ENCODE data around the gene PAN2. TPM values are rescaled to one million over a fixed set of nuclear protein-coding genes. Genes with fewer than 3 reads are reported as not detected.

The PAN2 gene, protein sequence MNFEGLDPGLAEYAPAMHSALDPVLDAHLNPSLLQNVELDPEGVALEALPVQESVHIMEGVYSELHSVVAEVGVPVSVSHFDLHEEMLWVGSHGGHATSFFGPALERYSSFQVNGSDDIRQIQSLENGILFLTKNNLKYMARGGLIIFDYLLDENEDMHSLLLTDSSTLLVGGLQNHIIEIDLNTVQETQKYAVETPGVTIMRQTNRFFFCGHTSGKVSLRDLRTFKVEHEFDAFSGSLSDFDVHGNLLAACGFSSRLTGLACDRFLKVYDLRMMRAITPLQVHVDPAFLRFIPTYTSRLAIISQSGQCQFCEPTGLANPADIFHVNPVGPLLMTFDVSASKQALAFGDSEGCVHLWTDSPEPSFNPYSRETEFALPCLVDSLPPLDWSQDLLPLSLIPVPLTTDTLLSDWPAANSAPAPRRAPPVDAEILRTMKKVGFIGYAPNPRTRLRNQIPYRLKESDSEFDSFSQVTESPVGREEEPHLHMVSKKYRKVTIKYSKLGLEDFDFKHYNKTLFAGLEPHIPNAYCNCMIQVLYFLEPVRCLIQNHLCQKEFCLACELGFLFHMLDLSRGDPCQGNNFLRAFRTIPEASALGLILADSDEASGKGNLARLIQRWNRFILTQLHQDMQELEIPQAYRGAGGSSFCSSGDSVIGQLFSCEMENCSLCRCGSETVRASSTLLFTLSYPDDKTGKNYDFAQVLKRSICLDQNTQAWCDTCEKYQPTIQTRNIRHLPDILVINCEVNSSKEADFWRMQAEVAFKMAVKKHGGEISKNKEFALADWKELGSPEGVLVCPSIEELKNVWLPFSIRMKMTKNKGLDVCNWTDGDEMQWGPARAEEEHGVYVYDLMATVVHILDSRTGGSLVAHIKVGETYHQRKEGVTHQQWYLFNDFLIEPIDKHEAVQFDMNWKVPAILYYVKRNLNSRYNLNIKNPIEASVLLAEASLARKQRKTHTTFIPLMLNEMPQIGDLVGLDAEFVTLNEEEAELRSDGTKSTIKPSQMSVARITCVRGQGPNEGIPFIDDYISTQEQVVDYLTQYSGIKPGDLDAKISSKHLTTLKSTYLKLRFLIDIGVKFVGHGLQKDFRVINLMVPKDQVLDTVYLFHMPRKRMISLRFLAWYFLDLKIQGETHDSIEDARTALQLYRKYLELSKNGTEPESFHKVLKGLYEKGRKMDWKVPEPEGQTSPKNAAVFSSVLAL
- 61.1 TPM for total RNA-seq

DNA sequence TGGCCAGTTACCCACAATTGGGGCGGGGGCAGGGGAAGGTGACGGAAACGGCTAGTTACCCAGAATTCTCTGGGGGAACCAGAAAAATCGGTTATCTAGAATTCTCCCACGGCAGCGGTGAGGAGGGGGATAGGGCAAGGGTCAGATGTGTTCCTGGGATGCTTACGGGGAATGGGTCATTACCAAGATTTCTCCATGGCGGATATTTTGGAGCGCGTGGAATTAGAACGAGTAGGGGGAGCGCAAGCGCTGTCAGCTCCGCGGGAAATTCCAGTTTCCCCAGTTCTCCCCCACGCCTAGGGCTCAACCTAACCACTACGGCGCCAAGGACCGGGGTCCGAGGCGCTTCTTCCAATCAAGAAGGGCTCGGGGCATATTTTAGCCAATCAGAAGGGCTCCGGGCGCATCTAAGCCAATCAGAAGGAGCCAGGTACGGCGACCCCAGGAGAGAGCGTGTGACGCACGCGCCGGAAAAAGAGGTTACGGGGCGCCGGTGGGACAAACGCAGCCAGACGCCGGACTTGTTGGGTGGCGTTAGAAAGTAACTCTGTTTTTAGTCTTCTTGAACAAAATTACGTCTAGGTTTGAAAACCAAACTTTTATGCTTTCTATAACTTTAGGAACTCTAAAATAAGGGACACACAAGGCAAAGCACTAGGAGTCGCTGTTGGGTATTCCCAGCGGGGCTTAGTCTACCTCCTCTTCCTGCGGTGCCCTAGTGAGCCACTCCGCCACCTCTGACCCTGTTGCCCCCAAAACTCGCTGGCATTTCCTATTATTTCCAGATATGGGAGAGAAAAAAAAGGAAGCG is at the start of gene PAN2:
PAN2 (minus strand) TSS at position 322 of the 811 bp plus-strand sequence. CDS start 906 bp downstream, outside the sequence.
- DNase-seq (ENCODE audit: low read depth in 2 of 3, low spot score in 2 of 3), result peak; percentile 91 to 98 (median 98)

DNA sequence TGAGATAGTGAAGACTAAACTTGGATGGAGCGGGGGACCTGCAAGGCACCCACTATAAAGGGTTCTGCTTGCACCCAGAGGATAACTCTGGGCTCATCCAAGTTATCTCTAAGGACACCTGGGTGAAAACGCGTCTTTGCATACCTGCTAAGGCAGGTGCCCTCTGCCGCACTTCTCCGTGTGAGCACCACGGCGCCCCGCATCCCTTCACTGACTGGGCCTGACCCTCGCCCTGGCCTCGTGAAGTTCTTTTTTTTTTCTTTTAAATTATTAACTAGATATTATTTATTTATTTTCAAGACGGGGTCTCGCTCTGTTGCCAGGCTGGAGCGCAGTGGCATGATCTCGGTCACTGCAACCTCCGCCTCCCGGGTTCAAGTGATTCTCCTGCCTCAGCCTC is 48.8 kb upstream of the PAN2 start:
- no peak for DNase-seq (ENCODE audit: low read depth in 2 of 3, low spot score in 2 of 3)

GRCh38 chr12:56377989-56378316 is 44.2 kb upstream of the PAN2 start:
- no peak for DNase-seq (ENCODE audit: low read depth in 2 of 3, low spot score in 2 of 3)

DNA sequence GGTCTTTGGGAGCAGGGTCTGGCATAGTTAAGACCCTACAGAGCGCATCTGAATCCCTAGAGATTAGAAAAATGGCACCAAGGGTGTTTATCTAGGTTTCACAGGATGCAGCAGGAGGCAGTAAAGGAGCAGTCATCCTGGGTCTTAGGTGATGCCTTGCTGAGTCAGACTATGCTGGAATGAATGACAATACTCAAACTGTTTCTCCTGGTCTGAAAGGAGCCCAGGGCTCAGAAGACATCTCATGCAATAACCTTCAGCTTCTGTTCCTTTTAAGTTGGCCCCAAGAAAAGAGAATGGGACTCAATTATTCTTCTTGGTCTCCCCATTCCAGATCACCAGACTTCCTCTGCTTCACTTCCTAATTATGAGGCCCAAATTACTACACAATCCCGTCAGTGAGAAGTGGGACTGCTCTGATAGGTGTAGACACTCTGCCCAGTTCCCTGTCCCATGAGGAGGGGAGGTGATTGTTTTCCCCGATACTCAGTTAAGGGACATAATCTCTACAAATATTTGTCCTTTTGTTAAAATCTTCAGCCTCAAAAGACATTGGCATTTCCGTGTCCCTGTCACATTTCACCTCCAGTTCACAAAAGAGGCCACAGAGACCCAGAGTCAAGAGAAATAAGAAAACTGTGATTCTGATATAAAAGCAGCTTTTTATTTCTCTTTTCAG is 43.6 kb upstream of the PAN2 start:
- DNase-seq (ENCODE audit: low read depth in 2 of 3, low spot score in 2 of 3), result no peak

DNA sequence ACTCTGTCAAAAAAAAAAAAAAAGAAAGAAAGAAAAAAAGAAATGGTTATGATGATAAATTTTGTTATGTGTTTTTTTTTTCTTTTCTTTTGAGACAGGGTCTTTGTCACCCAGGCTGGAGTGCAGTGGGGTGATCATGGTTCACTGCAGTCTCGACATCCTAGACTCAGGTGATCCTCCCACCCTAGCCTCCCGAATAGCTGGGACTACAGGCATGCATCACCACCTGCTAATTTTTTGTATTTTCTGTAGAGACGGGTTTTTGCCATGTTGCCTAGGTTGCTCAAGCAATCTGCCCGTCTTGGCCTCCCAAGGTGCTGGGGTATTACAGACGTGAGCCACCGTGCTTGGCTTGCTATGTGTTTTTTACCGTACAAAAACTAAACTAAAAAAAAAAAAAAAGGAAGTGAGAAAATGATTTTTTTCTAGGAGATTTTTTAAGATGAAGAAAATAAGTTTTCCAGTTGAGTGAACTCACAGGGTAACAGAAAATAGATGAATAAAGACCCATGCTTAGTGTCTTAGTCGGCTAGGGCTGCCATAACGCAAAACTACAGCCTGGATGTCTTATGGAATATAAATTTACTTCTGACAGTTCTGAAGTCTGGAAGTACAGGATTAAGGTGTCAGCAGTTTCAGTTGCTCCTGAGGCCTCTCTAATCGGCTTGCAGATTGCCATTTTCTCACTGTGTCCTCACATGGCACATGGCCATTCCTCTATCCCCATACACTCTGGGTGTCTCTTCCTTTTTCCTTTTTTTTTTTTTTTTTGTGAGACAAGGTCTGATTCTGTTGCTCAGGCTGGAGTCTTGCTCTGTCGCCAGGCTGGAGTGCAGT is 42.0 kb upstream of the PAN2 start:
- DNase-seq (ENCODE audit: low read depth in 2 of 3, low spot score in 2 of 3), result no peak

DNA sequence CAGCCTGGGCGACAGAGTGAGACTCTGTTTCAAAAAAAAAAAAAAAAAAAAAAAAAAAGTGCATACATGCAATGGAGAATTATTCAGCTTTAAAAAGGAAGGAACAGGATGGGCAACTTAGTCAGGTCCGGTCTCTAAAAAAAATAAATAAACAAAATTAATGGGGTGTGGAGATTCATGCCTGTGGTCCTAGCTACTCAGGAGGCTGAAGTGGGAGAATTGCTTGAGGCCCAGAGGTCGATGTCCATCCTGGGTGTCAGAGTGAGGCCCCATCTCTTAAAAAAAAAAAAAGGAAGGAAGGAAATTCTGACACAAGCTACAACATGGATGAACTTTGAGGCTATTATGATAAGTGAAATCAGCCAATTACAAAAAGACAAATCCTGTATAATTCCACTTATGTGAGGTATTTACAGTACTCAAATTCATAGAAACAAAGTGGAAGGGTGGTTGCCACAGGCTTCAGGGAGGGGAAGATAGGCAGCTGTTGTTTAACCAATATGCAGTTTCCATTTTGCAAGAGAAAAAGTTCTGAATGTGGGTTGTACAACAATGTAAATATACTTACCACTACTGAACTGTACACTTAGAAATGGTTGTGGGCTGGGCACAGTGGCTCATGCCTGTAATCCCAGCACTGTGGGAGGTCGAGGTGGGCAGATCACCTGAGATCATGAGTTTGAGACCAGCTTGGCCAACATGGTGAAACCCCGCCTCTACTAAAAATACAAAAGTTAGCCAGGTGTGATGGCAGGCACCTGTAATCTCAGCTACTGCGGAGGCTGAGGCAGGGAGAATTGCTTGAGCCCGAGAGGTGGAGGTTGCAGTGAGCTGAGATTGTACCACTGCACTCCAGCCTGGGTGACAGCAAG is 41.2 kb upstream of the PAN2 start:
- DNase-seq (ENCODE audit: low read depth in 2 of 3, low spot score in 2 of 3), result no peak

GRCh38 chr12:56373515-56373914 is 39.7 kb upstream of the PAN2 start:
- no peak for DNase-seq (ENCODE audit: low read depth in 2 of 3, low spot score in 2 of 3)

- DNase-seq (ENCODE audit: low read depth in 2 of 3, low spot score in 2 of 3), result no peak
Measured at GRCh38 chr12:56366948-56367347, 33.1 kb upstream of the PAN2 start.

GRCh38 chr12:56362130-56363059 is 28.6 kb upstream of the PAN2 start, which contains the start of gene APOF:
Gene APOF, minus strand, starts transcription at chr12:56362857. Its CDS starts 112 bp downstream, at chr12:56362745.
- no peak for DNase-seq (ENCODE audit: low read depth in 2 of 3, low spot score in 2 of 3)

- DNase-seq (ENCODE audit: low read depth in 2 of 3, low spot score in 2 of 3), result no peak
Measured at GRCh38 chr12:56361487-56362129, 27.8 kb upstream of the PAN2 start.

DNA sequence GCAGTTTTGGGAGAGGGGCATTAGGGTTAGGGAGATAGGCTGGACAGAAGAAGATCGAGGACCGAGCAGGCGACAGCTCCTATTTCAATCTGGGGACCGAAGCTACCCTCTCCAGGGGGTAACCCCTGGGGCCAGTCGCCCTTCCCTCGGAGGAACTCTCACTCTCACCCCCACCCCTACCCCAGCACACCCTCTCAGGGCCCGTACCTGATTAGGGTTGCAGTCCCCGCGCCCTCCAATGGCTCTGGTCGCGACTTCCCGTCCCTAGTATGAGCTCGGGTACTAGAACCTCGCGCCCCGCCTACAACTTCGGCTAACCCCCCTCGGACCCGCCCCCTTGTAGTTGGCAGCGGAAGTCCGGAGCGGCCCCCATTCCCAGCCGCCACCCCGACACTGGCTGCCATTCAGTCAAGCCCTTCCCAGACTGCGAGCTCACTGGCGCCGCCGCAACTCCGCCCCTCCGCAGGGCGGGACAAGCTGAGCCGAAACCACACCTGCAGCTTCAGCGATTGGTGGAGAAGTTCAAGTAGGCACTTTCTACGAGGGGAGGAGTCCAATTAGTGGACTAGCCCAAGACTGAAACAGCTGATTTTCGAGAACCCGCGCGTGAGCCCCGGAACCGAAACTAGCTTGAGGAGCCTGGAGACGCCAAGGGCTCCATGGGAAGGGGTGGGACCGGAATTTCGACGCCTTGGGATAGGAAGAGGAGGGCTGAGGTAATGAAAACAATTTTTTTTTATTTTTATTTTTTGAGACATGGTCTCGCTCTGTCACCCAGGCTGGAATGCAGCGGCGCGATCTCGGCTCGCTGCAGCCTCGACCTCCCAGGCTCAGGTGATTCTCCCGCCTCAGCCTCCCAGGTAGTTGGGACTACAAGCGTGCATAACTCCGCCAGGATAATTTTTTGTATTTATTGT is 26.3 kb upstream of the PAN2 start, which contains the start of gene STAT2:
STAT2 (minus strand) TSS at position 257 of the 917 bp plus-strand sequence. CDS start 3,536 bp downstream, outside the sequence.
- peak; percentile 88 to 100 (median 99) for DNase-seq (ENCODE audit: low read depth in 2 of 3, low spot score in 2 of 3)

GRCh38 chr12:56358836-56359532 is 25.2 kb upstream of the PAN2 start:
- DNase-seq (ENCODE audit: low read depth in 2 of 3, low spot score in 2 of 3), result peak in 1 of 3 donors; percentile 36

DNA sequence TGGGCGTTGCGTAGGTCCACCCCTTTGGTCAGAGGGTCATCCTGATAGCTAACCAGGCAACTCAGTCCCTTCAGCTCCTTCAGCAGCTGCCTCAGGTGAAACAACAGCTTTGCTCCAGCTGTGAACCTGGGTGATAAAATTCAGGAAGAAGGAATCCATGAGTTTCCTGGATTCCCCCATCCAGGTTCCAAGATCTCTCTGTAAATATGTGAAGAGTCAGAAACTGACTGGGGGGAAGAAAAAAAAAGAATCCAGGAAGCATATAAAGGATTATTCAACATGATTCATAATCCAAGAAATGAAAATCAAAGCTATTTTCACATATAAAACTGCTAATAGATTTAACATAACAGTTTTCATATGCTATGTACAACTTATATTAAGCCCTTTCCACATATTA is 17.5 kb upstream of the PAN2 start:
- DNase-seq (ENCODE audit: low read depth in 2 of 3, low spot score in 2 of 3), result no peak

- no peak for DNase-seq (ENCODE audit: low read depth in 2 of 3, low spot score in 2 of 3)
Measured at GRCh38 chr12:56350662-56351061, 16.9 kb upstream of the PAN2 start.
